HFFc6 (cell line): ENCODE measurements around the gene SEC14L6. TPM values are rescaled to one million over a fixed set of nuclear protein-coding genes. Genes with fewer than 3 reads are reported as not detected.

Source experiments
- DNase-seq: peaks from one replicate; pipeline ENCODE4 v3.0.0-alpha.2; 2018
- H3K27ac Mint-ChIP-seq: 2 replicates; pipeline ENCODE4 v1.8.0; 2020; ENCODE audit warnings: mild to moderate bottlenecking, mixed read lengths
- H3K27me3 Mint-ChIP-seq: 2 replicates; pipeline ENCODE4 v1.8.0; 2021; ENCODE audit warnings: mild to moderate bottlenecking, moderate library complexity, mixed read lengths; ENCODE audit not compliant: insufficient read depth
- H3K36me3 Mint-ChIP-seq: 2 replicates; pipeline ENCODE4 v1.8.0; 2021; ENCODE audit warnings: low read depth, mixed read lengths
- H3K4me1 Mint-ChIP-seq: 2 replicates; pipeline ENCODE4 v1.8.0; 2020; ENCODE audit warnings: low read depth, mixed read lengths
- H3K4me3 Mint-ChIP-seq: 2 replicates; pipeline ENCODE4 v1.8.0; 2020; ENCODE audit warnings: mild to moderate bottlenecking, moderate library complexity, mixed read lengths
- H3K9me3 Mint-ChIP-seq: 2 replicates; pipeline ENCODE4 v1.8.0; 2020; ENCODE audit warnings: mild to moderate bottlenecking, mixed read lengths
- CTCF ChIP-seq: fragments of 200-600 bp; sonication (generic); IDR thresholded peaks from 2 replicates; pipeline ENCODE4 v1.5.0; 2021; ENCODE audit warnings: antibody characterized with exemption, mild to moderate bottlenecking
- total RNA-seq, 6 experiments: library from RNA; stranded (reverse); fragmentation: NEBNext Ultra II Directional; extraction: Animal tissue kit (Norgen Biotek cat#: 25700); gene quantifications; 2 replicates in 1 of 6; 3 replicates in 5 of 6; pipeline ENCODE4 v1.2.3, GENCODE V29; 2021

Gene SEC14L6
- total RNA-seq, 6 experiments from 2014 or later: not detected

DNA sequence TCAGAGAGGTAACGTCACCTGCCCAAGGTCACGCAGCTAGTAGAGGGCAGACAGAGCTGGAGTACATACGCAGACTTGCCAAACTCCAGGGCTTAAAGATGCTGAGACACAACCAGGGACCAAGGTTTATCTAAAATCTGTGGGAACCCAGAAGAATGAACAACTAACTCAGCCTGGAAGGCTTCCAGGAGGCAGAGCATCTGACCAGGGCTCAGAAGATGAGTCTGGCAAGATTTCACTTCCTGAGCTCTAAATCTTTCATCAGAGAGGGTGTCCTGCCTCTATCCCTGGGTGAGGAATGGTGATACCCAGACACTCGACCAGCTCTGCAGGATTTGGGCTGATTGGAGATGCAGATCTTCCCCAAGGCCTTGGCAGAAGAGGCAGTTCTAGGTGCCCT lies 18.8 kb upstream of the SEC14L6 start:
- Mint-ChIP-seq H3K4me3 (no peak overlapping the region), H3K9me3 (no peaks in the 10 kb centered on the region), H3K27me3 (peaks cover 22% of the 10 kb centered on the region), H3K4me1 (peaks cover 8% of the 10 kb centered on the region; the same call in 1 of the 2 replicates), H3K36me3 (no peaks in the 10 kb centered on the region), H3K27ac (no peak overlapping the region)
- TF ChIP-seq CTCF: no peak
- peak; percentile 56 for DNase-seq

GRCh38 chr22:30564761-30565119 lies 18.2 kb upstream of the SEC14L6 start:
- Mint-ChIP-seq H3K27me3 (peaks cover 19% of the 10 kb centered on the region), H3K36me3 (no peaks in the 10 kb centered on the region)
- TF ChIP-seq CTCF: no peak

GRCh38 chr22:30564045-30564760 lies 17.7 kb upstream of the SEC14L6 start:
- Mint-ChIP-seq H3K36me3 (no peaks in the 10 kb centered on the region), H3K4me3 (no peak overlapping the region)

More at GRCh38 chr22:30564761-30565119, 18.2 kb upstream of the SEC14L6 start:
- no peak overlapping the region for H3K27ac Mint-ChIP-seq
- H3K4me3 Mint-ChIP-seq: no peak overlapping the region
- H3K4me1 Mint-ChIP-seq: peaks cover 8% of the 10 kb centered on the region; the same call in 1 of the 2 replicates
- no peaks in the 10 kb centered on the region for H3K9me3 Mint-ChIP-seq
- no peak for DNase-seq

DNA sequence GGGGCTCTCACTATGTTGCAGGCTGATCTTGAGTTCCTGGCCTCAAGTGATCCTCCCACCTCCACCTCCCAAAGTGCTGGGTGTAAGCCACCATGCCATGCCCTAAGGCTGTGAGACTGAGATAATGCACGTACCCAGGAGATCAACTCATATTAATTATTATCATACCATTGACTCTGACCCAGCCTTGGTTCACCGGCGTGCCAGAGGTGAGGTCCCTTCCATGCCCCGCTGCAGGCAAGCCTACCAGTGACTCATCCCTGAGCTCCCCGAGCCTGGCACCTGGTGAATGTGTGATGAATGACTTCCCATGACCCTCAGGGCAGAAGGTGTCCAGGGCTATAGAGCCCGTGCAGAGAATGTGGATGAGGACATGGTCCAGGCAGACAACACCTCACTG lies 15.8 kb upstream of the SEC14L6 start:
- H3K36me3 Mint-ChIP-seq: no peaks in the 10 kb centered on the region
- no peak overlapping the region for H3K27ac Mint-ChIP-seq
- DNase-seq: no peak
- H3K4me3 Mint-ChIP-seq: no peak overlapping the region
- H3K9me3 Mint-ChIP-seq: no peaks in the 10 kb centered on the region
- no peak for TF ChIP-seq CTCF
- H3K27me3 Mint-ChIP-seq: peaks cover 9% of the 10 kb centered on the region
- H3K4me1 Mint-ChIP-seq: peaks cover 8% of the 10 kb centered on the region; the same call in 1 of the 2 replicates

More at GRCh38 chr22:30564045-30564760, 17.7 kb upstream of the SEC14L6 start:
- H3K4me1 Mint-ChIP-seq: peaks cover 8% of the 10 kb centered on the region; the same call in 1 of the 2 replicates
- no peak for TF ChIP-seq CTCF
- no peak for DNase-seq
- H3K27ac Mint-ChIP-seq: no peak overlapping the region
- H3K9me3 Mint-ChIP-seq: no peaks in the 10 kb centered on the region
- peaks cover 16% of the 10 kb centered on the region for H3K27me3 Mint-ChIP-seq

GRCh38 chr22:30561402-30562189 lies 15.1 kb upstream of the SEC14L6 start:
- no peak for TF ChIP-seq CTCF
- peaks cover 7% of the 10 kb centered on the region for H3K27me3 Mint-ChIP-seq
- no peak overlapping the region for H3K27ac Mint-ChIP-seq
- H3K9me3 Mint-ChIP-seq: no peaks in the 10 kb centered on the region
- no peaks in the 10 kb centered on the region for H3K36me3 Mint-ChIP-seq
- no peak for DNase-seq
- no peak overlapping the region for H3K4me3 Mint-ChIP-seq
- H3K4me1 Mint-ChIP-seq: peaks cover 8% of the 10 kb centered on the region; the same call in 1 of the 2 replicates
